ENCODE results near the gene BARHL1. TPM values are rescaled to one million over a fixed set of nuclear protein-coding genes. Genes with fewer than 3 reads are reported as not detected.

BARHL1 gene
- total RNA-seq, 1 donor from 2014 or later: not detected

DNA sequence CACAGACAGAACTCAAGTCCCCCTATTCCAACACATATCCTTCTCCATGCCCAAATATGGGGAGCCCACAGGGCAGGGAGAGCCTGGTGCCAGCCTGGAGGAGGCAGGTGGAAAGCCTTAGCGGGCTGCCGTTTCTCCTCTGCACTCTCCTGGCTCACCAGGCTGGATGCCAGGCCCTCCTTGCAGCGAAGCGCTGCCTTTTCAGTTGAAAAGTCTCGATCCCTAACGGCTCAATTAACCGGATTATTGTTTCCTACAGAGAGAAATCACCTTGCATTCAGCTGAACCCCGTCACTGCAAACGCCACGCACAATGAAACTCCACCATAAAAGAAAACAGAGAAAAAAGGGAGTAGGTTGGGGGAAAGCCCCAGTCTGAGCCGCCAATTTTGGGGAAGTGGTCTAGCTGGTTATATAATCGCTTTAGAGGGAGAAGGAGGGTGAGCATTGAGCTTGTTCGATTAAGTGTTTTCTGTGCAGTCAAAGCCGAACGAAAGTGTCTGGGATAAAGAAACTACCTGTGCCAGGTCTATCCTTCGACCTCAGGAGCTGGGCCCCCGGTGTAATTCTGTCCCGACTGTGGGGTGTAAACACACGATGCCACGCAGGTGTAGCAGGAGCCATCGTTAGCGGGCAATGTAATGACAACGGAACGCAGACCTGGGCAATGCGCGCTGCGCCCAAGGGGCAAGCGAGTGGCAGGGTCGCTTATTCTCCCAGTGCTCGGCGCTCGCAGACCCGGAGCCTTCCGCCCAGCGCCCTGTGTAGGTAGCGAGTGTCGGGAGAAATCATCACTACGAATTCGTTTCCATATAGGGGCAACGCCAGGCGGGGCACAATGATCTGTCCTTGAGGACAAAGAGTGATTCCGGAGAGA, 3.8 kb downstream of the BARHL1 start:
- DNase-seq (ENCODE audit: extremely low read depth, low read depth, low spot score): no peak

DNA sequence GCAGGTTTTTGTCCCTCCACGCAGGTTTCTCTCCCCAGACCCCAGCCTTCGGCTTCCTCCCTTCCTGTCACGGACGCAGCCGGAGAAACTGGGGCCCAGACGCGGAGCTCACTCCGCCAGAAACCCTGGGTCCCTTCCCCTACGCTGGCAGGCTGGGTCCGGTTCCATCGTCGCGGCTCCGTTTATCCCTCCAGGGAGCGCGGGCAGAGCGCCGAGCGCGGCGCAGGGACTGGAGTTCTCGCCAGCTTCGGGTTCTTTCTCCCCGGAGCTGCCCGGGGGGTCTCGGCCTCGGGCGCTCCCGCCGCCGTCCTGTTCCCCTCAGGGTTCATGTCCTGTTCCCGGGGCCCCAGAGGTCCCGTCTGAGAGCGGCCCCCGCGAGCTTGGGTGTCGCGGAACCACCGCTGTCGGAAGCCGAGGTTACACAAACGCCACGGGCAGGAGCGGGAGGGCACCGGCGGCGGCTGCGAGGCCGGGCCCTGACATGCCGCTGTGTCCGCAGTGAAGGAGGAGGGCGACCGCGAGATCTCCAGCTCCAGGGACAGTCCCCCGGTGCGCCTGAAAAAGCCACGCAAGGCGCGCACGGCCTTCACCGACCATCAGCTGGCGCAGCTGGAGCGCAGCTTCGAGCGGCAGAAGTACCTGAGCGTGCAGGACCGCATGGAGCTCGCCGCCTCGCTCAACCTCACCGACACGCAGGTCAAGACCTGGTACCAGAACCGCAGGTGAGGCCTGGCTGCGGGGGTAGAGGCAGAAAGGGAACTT, 4.6 kb downstream of the BARHL1 start:
- DNase-seq (ENCODE audit: extremely low read depth, low read depth, low spot score): no peak

DNA sequence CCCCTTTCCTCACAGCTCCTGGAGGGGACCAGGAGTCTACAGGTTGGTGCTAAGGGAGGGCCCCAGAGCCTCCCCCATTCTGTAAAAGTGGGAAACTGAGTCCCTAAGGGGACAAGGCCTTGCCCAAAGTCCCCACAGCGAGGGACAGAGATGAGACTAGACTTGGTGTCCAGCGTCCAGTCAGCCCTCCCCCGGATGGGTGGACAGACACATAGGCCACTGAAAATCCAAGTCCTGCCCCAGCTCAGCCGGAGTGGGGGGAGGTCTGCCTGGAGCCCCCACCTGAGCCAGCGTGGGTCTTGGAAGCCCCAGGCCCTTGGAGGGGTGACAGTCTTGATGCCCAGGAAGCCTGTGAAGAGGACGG, 5.2 kb downstream of the BARHL1 start:
- DNase-seq (ENCODE audit: extremely low read depth, low read depth, low spot score): no peak

DNA sequence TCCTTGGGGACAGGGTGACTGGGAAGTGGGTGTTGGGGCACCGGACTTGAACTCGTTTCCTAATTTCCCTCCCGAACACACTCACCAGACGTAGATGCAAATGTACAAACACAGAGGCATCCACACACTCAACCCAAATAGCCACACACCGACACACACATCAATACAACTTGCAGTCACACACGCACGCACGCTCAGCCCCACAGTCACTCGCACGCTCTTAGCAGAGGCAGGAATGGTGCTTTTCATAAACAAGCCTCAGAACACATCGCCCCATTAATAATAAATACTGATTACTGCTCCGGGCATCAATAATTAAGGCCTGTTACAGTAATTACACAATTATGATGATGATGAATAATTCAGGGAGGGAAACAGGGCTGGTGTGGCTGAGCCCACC, 5.7 kb downstream of the BARHL1 start:
- no peak for DNase-seq (ENCODE audit: extremely low read depth, low read depth, low spot score)

DNA sequence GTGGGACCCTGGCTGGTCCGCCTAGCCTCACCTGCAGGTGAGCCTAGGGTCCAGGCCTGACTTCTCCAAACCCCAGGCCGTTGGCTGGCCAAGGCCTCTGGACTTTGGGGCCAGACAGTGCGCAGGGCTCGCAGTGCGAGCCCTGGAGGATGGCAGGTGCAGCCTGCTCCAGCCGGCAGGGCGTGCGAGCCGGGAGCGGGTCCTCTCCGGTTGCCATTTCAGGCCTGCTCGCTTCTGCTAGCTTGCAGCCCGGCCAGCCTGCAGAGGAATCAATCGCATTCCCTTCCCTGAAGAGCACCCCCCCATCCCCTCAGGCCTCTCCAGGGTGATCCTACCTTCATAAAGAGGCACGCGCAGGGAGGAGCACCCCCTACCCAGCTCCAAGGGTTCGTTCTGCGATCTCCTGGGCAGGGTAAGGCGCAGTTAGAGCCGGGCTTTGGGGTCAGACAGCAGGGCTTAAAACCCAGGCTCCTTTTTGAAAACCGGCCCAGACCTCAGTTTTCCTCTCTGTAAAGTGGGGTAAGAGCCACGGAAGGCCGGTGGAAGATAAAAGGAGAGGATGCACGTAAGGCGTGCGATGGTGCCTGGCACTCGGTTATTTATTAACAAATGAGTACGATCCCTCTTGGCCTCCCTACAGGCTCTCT, 6.2 kb downstream of the BARHL1 start:
- no peak for DNase-seq (ENCODE audit: extremely low read depth, low read depth, low spot score)

DNA sequence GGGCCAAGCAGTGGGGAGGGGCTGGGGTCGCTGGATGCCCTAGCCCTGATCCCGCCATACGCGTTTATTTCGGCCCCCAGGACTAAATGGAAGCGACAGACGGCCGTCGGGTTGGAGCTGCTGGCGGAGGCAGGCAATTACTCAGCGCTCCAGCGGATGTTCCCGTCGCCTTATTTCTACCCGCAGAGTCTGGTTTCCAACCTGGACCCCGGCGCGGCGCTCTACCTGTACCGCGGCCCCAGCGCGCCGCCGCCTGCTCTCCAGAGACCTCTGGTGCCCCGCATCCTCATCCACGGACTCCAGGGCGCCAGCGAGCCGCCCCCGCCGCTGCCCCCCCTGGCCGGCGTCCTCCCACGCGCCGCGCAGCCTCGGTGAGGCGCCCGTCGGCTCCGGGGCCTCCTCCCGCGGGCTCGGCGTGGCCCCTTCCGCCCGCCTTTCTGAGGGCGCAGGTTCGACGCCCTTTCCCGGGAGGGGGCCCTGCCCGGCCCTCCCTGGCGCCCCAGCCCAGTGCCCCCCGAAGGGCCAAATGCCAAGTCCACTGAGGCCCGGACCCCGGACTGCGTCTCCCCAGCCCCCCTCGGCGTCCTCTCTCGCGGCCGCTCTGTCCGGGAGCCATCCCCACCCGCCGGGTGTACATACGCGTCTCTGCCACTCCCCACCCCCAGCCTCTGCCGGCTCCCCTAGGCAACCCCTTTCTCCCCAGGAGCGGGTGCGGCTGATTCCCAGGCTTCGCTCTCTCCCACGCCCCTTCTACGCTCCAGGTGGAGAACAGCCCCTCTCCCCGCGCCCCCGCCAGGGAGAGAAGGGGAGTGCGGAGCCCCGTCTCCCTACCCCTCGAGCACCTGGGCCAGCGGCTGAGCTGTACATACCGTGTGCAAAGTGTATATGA, 7.0 kb downstream of the BARHL1 start:
- no peak for DNase-seq (ENCODE audit: extremely low read depth, low read depth, low spot score)

DNA sequence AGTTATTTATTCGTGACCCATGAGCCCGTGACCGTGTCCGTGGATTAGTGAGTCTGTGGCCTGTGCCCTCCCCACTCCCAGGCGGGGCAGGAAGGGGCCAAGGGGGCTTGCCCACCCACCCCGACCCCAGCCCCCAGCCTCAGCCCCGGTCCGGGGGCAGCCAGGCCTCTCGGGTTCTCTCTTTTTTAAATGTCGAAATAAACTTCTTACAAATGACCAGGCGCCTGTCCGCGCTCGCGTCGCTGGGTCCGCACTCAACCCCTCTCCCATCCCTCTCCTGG, 7.6 kb downstream of the BARHL1 start:
- no peak for DNase-seq (ENCODE audit: extremely low read depth, low read depth, low spot score)

DNA sequence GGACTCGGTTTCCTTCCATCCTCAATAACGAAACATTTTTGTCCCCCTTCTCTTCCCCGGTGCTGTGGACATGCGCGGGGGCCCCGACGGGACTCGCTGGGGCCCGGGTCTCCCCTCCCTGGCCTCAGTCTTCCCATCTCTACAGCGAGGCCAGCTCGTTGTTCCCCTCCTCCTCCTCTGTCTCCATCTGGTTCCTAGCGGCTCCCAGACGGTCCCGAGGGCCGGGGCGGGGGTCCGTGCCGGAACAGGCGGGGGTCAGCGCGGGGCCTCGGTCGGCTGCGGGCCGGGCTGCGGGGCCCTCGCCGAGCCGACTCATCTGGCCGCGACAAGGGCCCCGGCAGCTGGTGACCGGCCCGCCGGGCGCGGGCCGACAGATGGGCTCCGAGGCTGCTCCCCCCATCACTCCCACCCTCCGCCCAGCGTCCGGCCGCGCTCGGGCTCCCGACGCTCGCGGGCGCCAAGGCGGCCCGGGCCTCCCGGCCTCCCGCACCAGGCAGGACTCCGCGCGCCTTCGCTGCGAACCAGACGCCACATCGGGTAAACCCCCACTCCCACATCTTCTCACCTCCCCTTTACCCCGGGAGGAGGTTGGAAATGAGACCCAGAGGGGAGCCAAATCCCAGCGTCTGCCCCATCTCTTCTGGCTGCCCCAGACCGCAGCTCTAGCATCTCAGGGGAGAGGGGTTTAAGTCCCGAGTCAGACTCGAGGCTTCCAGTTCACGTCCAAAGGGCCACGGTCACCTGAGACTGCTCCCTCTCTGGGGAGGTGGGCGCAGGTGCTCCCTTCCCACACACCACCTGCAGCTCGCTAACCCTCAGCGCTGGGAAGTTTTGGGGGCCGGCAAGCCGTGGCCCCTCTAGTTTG, 8.1 kb downstream of the BARHL1 start:
- DNase-seq (ENCODE audit: extremely low read depth, low read depth, low spot score): no peak

DNA sequence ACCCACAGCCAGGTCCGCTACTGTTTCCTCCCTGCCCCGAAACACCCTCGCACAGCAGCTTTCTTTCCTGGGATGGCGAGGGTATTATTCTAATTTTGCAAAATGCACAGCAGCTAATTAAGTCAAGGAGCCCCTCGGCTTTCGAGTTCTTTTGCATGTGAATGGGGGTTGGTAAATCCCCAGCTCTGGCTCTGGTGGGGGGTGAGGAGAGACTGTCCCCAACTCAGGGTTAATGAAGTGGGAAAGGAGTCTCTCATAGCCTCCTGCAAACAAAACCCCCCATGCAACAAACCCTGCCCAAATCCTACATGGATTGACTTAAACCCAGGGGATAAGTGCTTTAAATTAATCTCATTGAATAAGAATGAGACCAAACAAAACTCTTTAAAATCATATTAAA, 8.8 kb downstream of the BARHL1 start:
- DNase-seq (ENCODE audit: extremely low read depth, low read depth, low spot score): no peak

DNA sequence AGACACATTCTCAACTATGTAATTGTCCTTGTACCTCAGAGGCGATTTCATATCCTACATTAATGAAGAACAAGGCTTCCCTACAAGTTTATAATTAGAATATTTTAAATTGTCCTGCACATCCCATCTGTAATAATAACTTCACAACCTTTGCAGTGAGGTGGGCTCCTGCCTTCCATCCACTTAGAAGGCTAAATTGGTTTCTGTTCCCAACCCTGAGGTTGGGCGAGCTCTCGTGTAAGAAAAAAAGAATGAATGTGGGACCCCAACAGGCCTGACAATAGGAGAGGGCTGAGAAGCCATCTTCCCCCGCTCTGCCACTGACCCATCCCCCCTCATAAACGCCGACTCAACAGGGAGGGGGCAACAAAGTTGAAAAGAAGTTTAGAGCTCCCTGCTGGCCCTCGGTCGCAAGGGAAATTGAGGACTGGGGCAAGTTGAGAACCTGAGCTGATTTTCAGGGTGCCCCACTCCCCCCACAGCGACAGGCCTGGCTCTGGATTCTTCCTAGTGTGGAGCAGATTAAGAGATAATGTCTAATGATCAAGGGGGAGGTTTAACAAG, 9.4 kb downstream of the BARHL1 start:
- DNase-seq (ENCODE audit: extremely low read depth, low read depth, low spot score): no peak

DNA sequence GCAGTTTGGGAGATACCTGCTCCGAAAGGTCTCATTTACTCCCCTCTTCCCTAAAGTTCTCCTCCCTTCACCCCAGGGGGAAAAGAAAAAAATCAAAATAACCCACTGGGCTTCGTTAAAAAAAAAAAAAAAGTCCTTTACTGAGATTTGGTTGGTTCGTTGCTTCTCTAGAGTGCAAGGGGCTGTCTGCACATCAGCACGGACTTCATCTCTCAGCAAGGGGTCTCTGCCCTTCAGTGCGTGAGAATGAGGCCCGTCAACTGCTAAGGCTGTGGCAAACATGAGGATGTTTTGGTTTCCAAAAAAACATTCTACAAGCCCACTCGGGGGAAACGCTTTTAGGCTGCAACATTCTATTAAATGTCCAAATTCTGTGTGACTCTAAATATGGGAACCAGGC, 10.0 kb downstream of the BARHL1 start:
- no peak for DNase-seq (ENCODE audit: extremely low read depth, low read depth, low spot score)

DNA sequence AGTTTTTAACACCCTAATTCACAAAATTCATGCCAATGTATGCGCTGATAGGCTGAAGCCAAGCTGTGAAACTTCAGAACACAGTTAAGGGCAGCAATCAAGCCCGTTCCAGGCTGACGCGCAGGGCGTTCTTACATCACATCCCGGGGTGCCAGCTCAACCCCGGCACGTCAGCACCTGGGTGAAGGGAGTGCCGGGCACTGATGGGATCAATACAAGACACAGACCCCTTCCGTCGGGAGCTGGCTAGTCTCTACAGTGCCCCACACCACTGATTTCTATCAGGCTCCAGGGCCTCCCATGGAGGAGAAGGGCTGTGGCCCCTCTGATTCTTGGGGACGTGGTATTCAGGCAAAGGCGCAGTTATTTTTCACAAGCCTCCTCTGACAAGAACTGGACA, 12.0 kb downstream of the BARHL1 start:
- DNase-seq (ENCODE audit: extremely low read depth, low read depth, low spot score): no peak

DNA sequence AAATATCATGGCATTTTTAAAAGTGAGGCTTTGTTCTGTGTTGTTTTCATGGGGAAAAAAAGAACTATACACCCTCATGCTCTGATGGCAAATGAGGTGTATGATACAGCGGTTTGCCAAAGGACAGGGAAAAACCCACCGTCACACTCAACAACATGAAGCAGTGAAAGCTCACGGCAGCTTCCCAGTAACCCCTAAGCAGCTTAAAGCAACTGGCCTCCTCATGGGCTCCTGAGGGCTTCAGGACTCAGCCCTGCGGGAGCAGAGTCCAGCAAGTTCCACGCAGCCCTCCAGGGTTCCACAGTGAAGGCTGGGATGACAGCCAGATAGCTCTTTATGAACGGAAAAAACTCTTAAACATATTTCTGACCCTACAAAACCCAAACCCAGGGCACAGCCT, 12.9 kb downstream of the BARHL1 start:
- no peak for DNase-seq (ENCODE audit: extremely low read depth, low read depth, low spot score)

DNA sequence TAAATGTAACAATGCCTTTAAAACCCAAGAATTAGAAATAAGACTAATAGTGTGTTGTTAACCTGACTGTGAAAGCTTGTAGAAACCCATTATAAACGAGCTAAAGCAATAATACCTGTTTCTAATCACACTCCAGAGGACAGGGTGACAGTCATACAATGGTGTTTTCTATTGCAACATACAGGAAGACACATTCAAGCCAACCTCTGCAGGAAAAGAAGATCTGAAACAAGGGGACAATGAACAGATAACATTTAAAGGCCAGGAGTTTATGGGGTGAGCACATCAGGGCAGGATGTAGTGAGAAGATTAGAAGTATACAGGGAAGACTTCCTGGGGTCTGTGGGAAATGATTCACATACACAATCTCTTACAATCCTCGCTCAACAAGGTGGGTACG, 13.8 kb downstream of the BARHL1 start:
- no peak for DNase-seq (ENCODE audit: extremely low read depth, low read depth, low spot score)

DNA sequence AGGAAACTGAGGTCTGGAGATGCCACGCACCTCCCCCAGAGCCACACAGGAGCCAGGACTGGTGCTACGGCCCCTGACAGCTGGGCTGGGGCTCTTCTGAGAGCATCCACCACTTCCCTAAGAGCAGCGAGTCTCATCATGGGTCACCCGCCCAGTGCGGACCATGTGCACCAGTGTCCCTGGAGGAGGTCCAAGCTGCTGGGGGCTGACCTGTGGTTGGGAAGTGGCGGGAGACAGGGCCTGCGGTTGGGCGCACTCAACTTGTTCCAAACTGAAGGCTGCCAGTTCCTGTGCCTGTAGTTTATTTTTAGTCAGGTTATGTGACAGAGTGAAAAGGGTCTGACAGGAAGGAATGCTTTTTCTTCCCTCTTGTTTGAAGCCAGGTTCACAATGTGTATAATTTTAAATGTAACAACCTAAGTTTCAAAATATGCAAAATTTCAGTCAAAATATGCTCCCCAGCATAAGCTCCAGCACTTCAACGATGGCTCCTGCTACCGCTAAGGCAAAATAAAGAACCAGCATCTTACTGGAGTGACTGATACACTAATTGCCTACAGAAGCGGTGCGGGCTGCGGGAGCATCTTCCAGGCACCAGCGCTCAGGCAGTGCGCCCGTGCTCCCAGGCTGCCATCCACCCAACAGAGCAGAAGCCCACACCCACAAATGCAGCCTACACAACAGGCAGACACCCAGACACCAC, 14.8 kb downstream of the BARHL1 start:
- no peak for DNase-seq (ENCODE audit: extremely low read depth, low read depth, low spot score)

DNA sequence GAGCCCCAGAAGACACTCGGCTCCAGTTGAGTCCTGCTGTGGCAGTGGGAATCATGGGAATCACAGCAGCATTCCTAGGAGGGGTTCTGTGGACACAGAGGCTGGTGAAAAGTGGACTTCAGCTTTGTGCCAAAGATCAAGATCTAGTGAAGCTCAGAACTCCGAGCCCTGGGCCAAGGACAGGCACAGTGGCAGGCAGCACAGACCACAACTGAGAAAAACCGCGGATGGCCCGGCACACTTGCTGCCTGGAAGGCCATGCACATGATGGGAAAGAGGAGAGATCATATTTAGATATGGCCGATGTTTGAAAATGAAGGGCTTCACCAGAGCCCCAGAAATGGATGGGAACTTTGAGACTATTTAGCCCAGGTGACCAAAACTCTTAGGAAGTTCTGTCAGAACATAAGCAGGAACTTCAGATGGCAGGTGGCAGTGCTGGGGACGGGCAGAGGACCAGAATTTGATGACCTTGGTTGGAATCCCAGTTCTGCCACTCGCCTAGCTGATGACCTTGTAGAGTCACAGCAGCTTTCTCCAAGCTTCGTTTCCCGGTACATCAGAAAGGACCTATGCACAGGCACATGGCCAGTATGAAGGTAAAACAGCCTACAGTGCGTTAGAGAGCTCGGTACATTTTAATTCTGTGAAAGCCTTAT, 18.0 kb downstream of the BARHL1 start:
- DNase-seq (ENCODE audit: extremely low read depth, low read depth, low spot score): no peak

DNA sequence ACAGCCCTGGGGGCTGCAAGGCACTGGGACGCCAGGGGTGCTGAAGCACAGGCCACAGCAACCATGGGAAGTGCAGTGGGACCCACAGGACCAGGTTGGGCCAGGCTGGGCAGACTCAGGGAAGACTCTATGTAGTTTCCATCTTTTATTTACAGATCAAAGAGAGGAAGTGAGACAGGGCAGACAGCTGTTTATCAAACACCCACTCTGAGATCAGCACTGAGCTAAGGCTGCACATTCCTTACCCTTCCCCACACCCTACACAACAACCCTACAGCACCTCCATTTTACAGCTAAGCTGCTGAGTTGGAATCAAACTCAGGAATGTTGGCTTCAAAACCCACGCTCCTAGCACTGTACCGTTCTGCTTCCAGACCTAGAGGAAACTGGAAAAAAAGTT, 19.8 kb downstream of the BARHL1 start:
- DNase-seq (ENCODE audit: extremely low read depth, low read depth, low spot score): no peak

DNA sequence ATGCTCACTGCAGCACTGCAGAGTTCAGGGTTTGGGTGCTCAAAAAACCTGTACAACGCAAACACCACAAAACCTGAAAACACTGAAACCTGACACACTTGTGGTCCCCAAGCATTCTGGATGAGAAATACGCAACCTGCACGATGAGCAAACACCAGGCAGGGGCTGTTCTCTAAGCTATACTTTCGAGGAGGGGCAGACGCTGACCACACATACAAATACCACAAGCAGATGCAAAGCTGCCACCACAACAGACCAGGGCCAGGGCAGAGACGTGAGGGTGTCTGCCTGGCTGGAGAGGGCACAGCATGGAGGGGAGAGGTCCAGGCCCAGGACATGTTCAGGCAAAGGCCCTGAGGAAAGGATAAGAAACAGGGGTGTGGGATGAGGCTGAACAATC, 23.0 kb downstream of the BARHL1 start:
- DNase-seq (ENCODE audit: extremely low read depth, low read depth, low spot score): no peak

DNA sequence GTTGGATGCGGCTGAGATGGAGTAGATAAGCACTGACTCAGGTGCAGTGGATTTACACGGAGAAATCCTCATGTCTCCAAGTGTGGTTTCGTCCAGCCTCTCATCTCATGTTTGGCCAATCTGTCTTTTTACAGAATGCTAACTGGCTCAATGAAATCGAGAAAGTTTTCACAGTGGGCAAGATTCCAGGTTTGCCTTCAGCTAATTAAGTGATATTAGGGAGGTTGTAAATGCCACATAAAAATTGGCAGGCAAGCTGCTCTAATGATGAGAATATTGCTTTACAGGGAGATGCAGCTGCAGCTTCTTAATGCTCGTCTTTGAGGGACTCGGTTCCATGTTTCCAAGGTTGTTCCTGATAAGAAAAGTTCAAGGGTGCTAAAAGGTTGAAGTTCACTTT, 23.7 kb downstream of the BARHL1 start:
- DNase-seq (ENCODE audit: extremely low read depth, low read depth, low spot score): no peak

All from glomerular endothelial cell (primary cell).